B cell (primary cell): ENCODE data around the gene ASTN2. TPM values are rescaled to one million over a fixed set of nuclear protein-coding genes. Genes with fewer than 3 reads are reported as not detected.

Source experiments
- ATAC-seq: fragments of 200-7000 bp; cut with Tn5 transposase; one replicate; pipeline ENCODE4 v1.10.0; 2021; ENCODE audit warnings: low read depth, mild to moderate bottlenecking, moderate number of reproducible peaks, moderate library complexity
- CTCF ChIA-PET: fragments of 350-600 bp; sonication (Branson Sonifier 250); formaldehyde crosslinking; loops from one replicate; lab custom pipeline; 2021; ENCODE audit warnings: antibody characterized with exemption, inconsistent platforms; lab: Charles Lee
- POLR2A ChIA-PET: fragments of 350-600 bp; sonication (Branson Sonifier 250); formaldehyde crosslinking; loops from one replicate; lab custom pipeline; 2021; ENCODE audit warnings: antibody characterized with exemption; lab: Charles Lee
- DNase-seq: peaks from one replicate; pipeline ENCODE4 v3.0.0; 2013
- H2AFZ ChIP-seq: 2 replicates; pipeline ENCODE4 v1.6.1; 2012; ENCODE audit warnings: mild to moderate bottlenecking, low read depth, low read length; ENCODE audit not compliant: insufficient read depth, poor library complexity, severe bottlenecking
- H3K27ac ChIP-seq, 2 donors: 1 replicate in 1 of 2; 2 replicates in 1 of 2; pipeline ENCODE4 v1.5.1; 2012 to 2013; ENCODE audit warnings: low read length in 2 of 2, mild to moderate bottlenecking in 2 of 2, moderate library complexity in 1 of 2
- H3K27me3 ChIP-seq, 4 experiments: fragments of 200-600 bp in 1 of 4; sonication (generic) in 1 of 4; replicated peaks in 1 of 4; 1 replicate in 2 of 4; 2 replicates in 2 of 4; pipeline versions ENCODE4 v1.6.1 to v1.7.0; 2013 to 2016; ENCODE audit warnings: low read length in 3 of 4, mild to moderate bottlenecking in 2 of 4, mixed read lengths in 1 of 4, moderate library complexity in 1 of 4; ENCODE audit not compliant: insufficient read depth in 4 of 4, control insufficient read depth in 3 of 4; ENCODE audit errors: control extremely low read depth in 1 of 4
- H3K36me3 ChIP-seq, 2 experiments: replicated peaks in 1 of 2; 1 replicate in 1 of 2; 2 replicates in 1 of 2; pipeline versions ENCODE4 v1.6.1 to v1.7.1; 2013; ENCODE audit warnings: low read length in 1 of 2; ENCODE audit not compliant: insufficient read depth in 2 of 2, control insufficient read depth in 1 of 2; ENCODE audit errors: control extremely low read depth in 1 of 2, extremely low read depth in 1 of 2
- H3K4me1 ChIP-seq, 2 donors: fragments of 200-600 bp in 1 of 2; sonication (generic) in 1 of 2; 1 replicate in 1 of 2; 2 replicates in 1 of 2; pipeline versions ENCODE4 v1.5.1 to v1.6.1; 2013 to 2017; ENCODE audit warnings: low read length in 2 of 2; ENCODE audit not compliant: control insufficient read depth in 2 of 2, insufficient read depth in 2 of 2
- H3K4me2 ChIP-seq: replicated peaks from 2 replicates; pipeline ENCODE3; 2012; ENCODE audit warnings: mild to moderate bottlenecking, low read depth, low read length; ENCODE audit not compliant: poor library complexity, severe bottlenecking
- H3K4me3 ChIP-seq, 5 experiments: fragments of 200-600 bp in 1 of 5; sonication (generic) in 1 of 5; 1 replicate in 3 of 5; 2 replicates in 2 of 5; pipeline versions ENCODE4 v1.5.1 to v1.7.0; 2011 to 2016; ENCODE audit warnings: low read length in 4 of 5, mild to moderate bottlenecking in 4 of 5, low read depth in 2 of 5, control low read depth in 1 of 5, moderate library complexity in 1 of 5; ENCODE audit not compliant: insufficient read depth in 1 of 5; ENCODE audit errors: control extremely low read depth in 1 of 5, extremely low read depth in 1 of 5
- H3K79me2 ChIP-seq: fragments of 200-600 bp; sonication (generic); one replicate; pipeline ENCODE4 v1.6.0; 2016; ENCODE audit warnings: low read length; ENCODE audit not compliant: control insufficient read depth, insufficient read depth
- H3K9ac ChIP-seq: fragments of 200-600 bp; sonication (generic); 2 replicates; pipeline ENCODE4 v1.6.1; 2017; ENCODE audit warnings: mild to moderate bottlenecking, low read length, moderate library complexity
- H3K9me3 ChIP-seq, 3 donors: one replicate each; pipeline versions ENCODE4 v1.6.1 to v1.7.1; 2013; ENCODE audit warnings: low read length in 2 of 3; ENCODE audit not compliant: control insufficient read depth in 2 of 3, insufficient read depth in 1 of 3; ENCODE audit errors: control extremely low read depth in 1 of 3
- H4K20me1 ChIP-seq: 2 replicates; pipeline ENCODE4 v1.6.0; 2012; ENCODE audit warnings: mild to moderate bottlenecking, low read length; ENCODE audit not compliant: insufficient read depth, control insufficient read depth, poor library complexity, severe bottlenecking
- H3K27ac Mint-ChIP-seq: one replicate; pipeline ENCODE4 v1.8.0; 2021; ENCODE audit warnings: mixed read lengths
- H3K27me3 Mint-ChIP-seq: one replicate; pipeline ENCODE4 v1.8.0; 2021; ENCODE audit warnings: mixed read lengths
- H3K4me1 Mint-ChIP-seq: one replicate; pipeline ENCODE4 v1.8.0; 2021; ENCODE audit warnings: mixed read lengths
- H3K4me3 Mint-ChIP-seq: one replicate; pipeline ENCODE4 v1.8.0; 2021; ENCODE audit warnings: mixed read lengths
- H3K9me3 Mint-ChIP-seq: one replicate; pipeline ENCODE4 v1.8.0; 2022; ENCODE audit warnings: mixed read lengths; ENCODE audit not compliant: insufficient read depth
- EZH2 ChIP-seq: IDR thresholded peaks from 2 replicates; pipeline ENCODE4 v1.6.1; 2012; ENCODE audit warnings: borderline replicate concordance, low read depth, mild to moderate bottlenecking, moderate library complexity, low read length; ENCODE audit not compliant: insufficient read depth, poor library complexity, severe bottlenecking
- WGBS: methylation state at CpG from one replicate; pipeline ENCODE4 v1.1.5; 2013; ENCODE audit warnings: missing lambda C conversion rate; ENCODE audit not compliant: insufficient coverage; 5-methylcytosine and 5-hydroxymethylcytosine counted together
- intact Hi-C: fragments of 100-400 bp; cut with micrococcal nuclease; formaldehyde crosslinking; loops from one replicate; pipeline ENCODE4 v1.10.0; 2022
- polyA plus RNA-seq: library from polyadenylated mRNA; depleted of rRNA; stranded (reverse); fragments of >200 nt; gene quantifications from 2 replicates; pipeline ENCODE4 v1.2.3, GENCODE V29; 2012
- total RNA-seq, 2 donors: library from RNA; stranded (reverse); fragments of 120-200 nt in 1 of 2; gene quantifications; 1 replicate in 1 of 2; 2 replicates in 1 of 2; pipeline versions ENCODE4 v1.2.3 to v1.2.4, GENCODE V29; 2013 to 2022
- TF ChIP-seq, protein P1 (sequence below): fragments of 200-600 bp; IDR thresholded peaks from one replicate; pipeline ENCODE4 v1.8.0; 2022; ENCODE audit warnings: antibody characterized with exemption, mild to moderate bottlenecking

The ASTN2 gene
- total and polyA plus RNA-seq, 2 donors (not counting 1 experiment from before 2014, with no cell fraction given): 1.2 to 3.6 TPM

DNA sequence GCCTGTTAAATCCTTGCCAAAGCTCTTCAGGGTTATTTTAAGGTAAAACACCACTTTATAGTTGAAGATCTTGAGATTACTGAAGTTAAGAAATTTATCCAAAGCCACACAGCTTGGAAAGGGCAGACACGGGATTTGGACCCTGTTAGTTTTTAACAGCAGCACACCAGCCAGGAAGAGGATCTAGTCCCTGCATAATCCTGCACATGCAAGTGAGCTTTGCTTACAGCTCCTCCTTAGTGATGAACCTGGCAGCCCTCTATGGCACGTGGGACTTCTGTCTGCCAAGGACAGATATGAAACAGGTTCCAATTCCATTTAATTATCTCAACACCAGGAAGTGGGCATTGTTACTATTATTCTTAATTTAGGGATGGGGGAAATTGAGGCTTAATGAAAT, 619.0 kb downstream of the ASTN2 start:
- H3K27me3 Mint-ChIP-seq: no peaks in the 10 kb centered on the region
- H3K79me2 ChIP-seq: no peaks in the 10 kb centered on the region
- H3K27ac ChIP-seq: no peak overlapping the region
- H3K9me3 ChIP-seq: no peaks in the 10 kb centered on the region
- no peak overlapping the region for H3K4me3 ChIP-seq
- WGBS: 70% methylated on average over 2 of the region's 2 CpGs
- DNase-seq (no peak), ATAC-seq (no peak)
- H3K27ac Mint-ChIP-seq: no peak overlapping the region
- no peak overlapping the region for H2AFZ ChIP-seq
- peaks cover 6% of the 10 kb centered on the region for H3K4me1 Mint-ChIP-seq
- ChIA-PET CTCF (no interaction called here), POLR2A (no interaction called here)
- H3K36me3 ChIP-seq: no peaks in the 10 kb centered on the region
- H3K9me3 Mint-ChIP-seq: no peaks in the 10 kb centered on the region
- H3K9ac ChIP-seq: no peak overlapping the region
- TF ChIP-seq, protein P1, sequence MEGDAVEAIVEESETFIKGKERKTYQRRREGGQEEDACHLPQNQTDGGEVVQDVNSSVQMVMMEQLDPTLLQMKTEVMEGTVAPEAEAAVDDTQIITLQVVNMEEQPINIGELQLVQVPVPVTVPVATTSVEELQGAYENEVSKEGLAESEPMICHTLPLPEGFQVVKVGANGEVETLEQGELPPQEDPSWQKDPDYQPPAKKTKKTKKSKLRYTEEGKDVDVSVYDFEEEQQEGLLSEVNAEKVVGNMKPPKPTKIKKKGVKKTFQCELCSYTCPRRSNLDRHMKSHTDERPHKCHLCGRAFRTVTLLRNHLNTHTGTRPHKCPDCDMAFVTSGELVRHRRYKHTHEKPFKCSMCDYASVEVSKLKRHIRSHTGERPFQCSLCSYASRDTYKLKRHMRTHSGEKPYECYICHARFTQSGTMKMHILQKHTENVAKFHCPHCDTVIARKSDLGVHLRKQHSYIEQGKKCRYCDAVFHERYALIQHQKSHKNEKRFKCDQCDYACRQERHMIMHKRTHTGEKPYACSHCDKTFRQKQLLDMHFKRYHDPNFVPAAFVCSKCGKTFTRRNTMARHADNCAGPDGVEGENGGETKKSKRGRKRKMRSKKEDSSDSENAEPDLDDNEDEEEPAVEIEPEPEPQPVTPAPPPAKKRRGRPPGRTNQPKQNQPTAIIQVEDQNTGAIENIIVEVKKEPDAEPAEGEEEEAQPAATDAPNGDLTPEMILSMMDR: no peak
- no peak for TF ChIP-seq EZH2
- no peaks in the 10 kb centered on the region for H3K4me1 ChIP-seq
- no peak overlapping the region for H3K4me2 ChIP-seq
- intact Hi-C loops: no loop called here
- no peak overlapping the region for H3K4me3 Mint-ChIP-seq
- no peaks in the 10 kb centered on the region for H3K27me3 ChIP-seq
- no peaks in the 10 kb centered on the region for H4K20me1 ChIP-seq

DNA sequence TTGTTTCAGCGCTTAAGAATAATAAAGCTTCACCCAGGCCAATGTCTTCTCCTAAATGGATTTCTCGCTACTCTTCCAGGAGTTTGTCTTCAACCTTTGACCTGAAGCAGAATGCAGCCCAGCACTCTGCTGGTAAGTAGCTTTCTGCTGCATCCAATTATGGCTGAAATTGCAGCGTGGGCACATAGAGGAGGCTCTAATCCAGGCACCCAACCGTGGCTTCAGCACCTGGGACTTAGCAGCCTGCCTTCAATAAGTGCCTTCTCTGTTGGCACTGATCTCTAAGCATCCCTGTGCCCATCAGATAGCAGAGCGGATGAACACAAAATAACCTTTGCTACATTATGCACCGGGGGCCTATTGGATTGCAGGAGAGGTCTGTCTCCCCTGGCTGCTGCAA, 622.6 kb downstream of the ASTN2 start:
- ChIA-PET CTCF (no interaction called here), POLR2A (no interaction called here)
- ATAC-seq (no peak), DNase-seq (no peak)
- Histone ChIP-seq H3K36me3 (no peaks in the 10 kb centered on the region), H3K79me2 (no peaks in the 10 kb centered on the region), H3K9me3 (no peaks in the 10 kb centered on the region), H3K27ac (no peak overlapping the region), H3K9ac (no peak overlapping the region), H3K4me3 (no peak overlapping the region), H2AFZ (no peak overlapping the region), H3K4me2 (no peak overlapping the region), H3K27me3 (no peaks in the 10 kb centered on the region), H3K4me1 (no peaks in the 10 kb centered on the region), H4K20me1 (no peaks in the 10 kb centered on the region)
- 85% methylated on average over 5 of the region's 6 CpGs for WGBS
- Mint-ChIP-seq H3K4me1 (no peaks in the 10 kb centered on the region), H3K27me3 (peaks cover 3% of the 10 kb centered on the region), H3K4me3 (no peak overlapping the region), H3K27ac (no peak overlapping the region), H3K9me3 (no peaks in the 10 kb centered on the region)
- intact Hi-C loops: no loop called here
- TF ChIP-seq, protein P1: no peak
- TF ChIP-seq EZH2: no peak
